ENCODE data around the gene ADGRV1. TPM values are rescaled to one million over a fixed set of nuclear protein-coding genes. Genes with fewer than 3 reads are reported as not detected.

The ADGRV1 gene
- 22.5 TPM for polyA plus RNA-seq (2013, experiment 1 of 2)
- polyA plus RNA-seq (2013, experiment 2 of 2), result 25.4 TPM

- Histone ChIP-seq H3K4me1 (ENCODE audit: insufficient read depth, low read length) (peaks cover 83% of the 10 kb centered on the region), H3K9me3 (ENCODE audit: insufficient read depth, low read depth, low read length) (no peaks in the 10 kb centered on the region), H3K4me3 (ENCODE audit: low read length) (peak within 1 kb of the TSS; percentile 75), H3K27me3 (ENCODE audit: insufficient read depth, low read length) (peaks cover 10% of the 10 kb centered on the region; the same call in 1 of the 2 replicates), H3K36me3 (ENCODE audit: insufficient read depth, low read length) (no peaks in the 10 kb centered on the region), H3K27ac (ENCODE audit: low read depth, low read length) (peak within 1 kb of the TSS; percentile 80), H3K9ac (ENCODE audit: low read depth, low read length) (peak within 1 kb of the TSS; percentile 86)
- under 1% methylated on average over 60 of the region's 60 CpGs for WGBS
These were observed at the start of gene ADGRV1 for GRCh38 chr5:90558344-90559192. TSS of gene ADGRV1 (plus strand) at chr5:90558797. CDS start at chr5:90558896, 99 bp downstream.

GRCh38 chr5:90510438-90510837, 48.2 kb upstream of the ADGRV1 start:
- H3K27ac ChIP-seq (ENCODE audit: low read depth, low read length), result no peak overlapping the region
- no peak overlapping the region for H3K9ac ChIP-seq (ENCODE audit: low read depth, low read length)
- peaks cover 74% of the 10 kb centered on the region for H3K36me3 ChIP-seq (ENCODE audit: insufficient read depth, low read length)
- H3K27me3 ChIP-seq (ENCODE audit: insufficient read depth, low read length), result no peaks in the 10 kb centered on the region
- no peaks in the 10 kb centered on the region for H3K4me1 ChIP-seq (ENCODE audit: insufficient read depth, low read length)
- H3K9me3 ChIP-seq (ENCODE audit: insufficient read depth, low read depth, low read length), result no peaks in the 10 kb centered on the region
- no peak overlapping the region for H3K4me3 ChIP-seq (ENCODE audit: low read length)
- 84% methylated on average over 1 of the region's 1 CpG for WGBS

GRCh38 chr5:90514520-90514919, 44.1 kb upstream of the ADGRV1 start:
- Histone ChIP-seq H3K36me3 (ENCODE audit: insufficient read depth, low read length) (peaks cover 50% of the 10 kb centered on the region), H3K9ac (ENCODE audit: low read depth, low read length) (no peak overlapping the region), H3K27ac (ENCODE audit: low read depth, low read length) (no peak overlapping the region), H3K4me3 (ENCODE audit: low read length) (no peak overlapping the region), H3K4me1 (ENCODE audit: insufficient read depth, low read length) (no peaks in the 10 kb centered on the region), H3K9me3 (ENCODE audit: insufficient read depth, low read depth, low read length) (no peaks in the 10 kb centered on the region), H3K27me3 (ENCODE audit: insufficient read depth, low read length) (no peaks in the 10 kb centered on the region)
- WGBS, result 91% methylated on average over 1 of the region's 3 CpGs

- H3K9me3 ChIP-seq (ENCODE audit: insufficient read depth, low read depth, low read length), result no peaks in the 10 kb centered on the region
These were observed 39.9 kb upstream of the ADGRV1 start for GRCh38 chr5:90518661-90519060.

GRCh38 chr5:90519081-90519480, 39.5 kb upstream of the ADGRV1 start:
- Histone ChIP-seq H3K27ac (ENCODE audit: low read depth, low read length) (no peak overlapping the region), H3K9ac (ENCODE audit: low read depth, low read length) (no peak overlapping the region), H3K36me3 (ENCODE audit: insufficient read depth, low read length) (peaks cover 55% of the 10 kb centered on the region), H3K4me3 (ENCODE audit: low read length) (no peak overlapping the region), H3K27me3 (ENCODE audit: insufficient read depth, low read length) (no peaks in the 10 kb centered on the region), H3K9me3 (ENCODE audit: insufficient read depth, low read depth, low read length) (no peaks in the 10 kb centered on the region), H3K4me1 (ENCODE audit: insufficient read depth, low read length) (no peaks in the 10 kb centered on the region)
- 95% methylated on average over 7 of the region's 7 CpGs for WGBS

More at GRCh38 chr5:90518661-90519060, 39.9 kb upstream of the ADGRV1 start:
- Histone ChIP-seq H3K4me1 (ENCODE audit: insufficient read depth, low read length) (no peaks in the 10 kb centered on the region), H3K27ac (ENCODE audit: low read depth, low read length) (no peak overlapping the region), H3K27me3 (ENCODE audit: insufficient read depth, low read length) (no peaks in the 10 kb centered on the region), H3K9ac (ENCODE audit: low read depth, low read length) (no peak overlapping the region), H3K36me3 (ENCODE audit: insufficient read depth, low read length) (peaks cover 51% of the 10 kb centered on the region), H3K4me3 (ENCODE audit: low read length) (no peak overlapping the region)

- peak overlapping the region; percentile 89 for H3K4me3 ChIP-seq (ENCODE audit: low read length)
- H3K9ac ChIP-seq (ENCODE audit: low read depth, low read length), result peak overlapping the region; percentile 74
- no peaks in the 10 kb centered on the region for H3K9me3 ChIP-seq (ENCODE audit: insufficient read depth, low read depth, low read length)
- H3K27me3 ChIP-seq (ENCODE audit: insufficient read depth, low read length), result no peaks in the 10 kb centered on the region
- H3K36me3 ChIP-seq (ENCODE audit: insufficient read depth, low read length), result peaks cover 12% of the 10 kb centered on the region
- no peak overlapping the region for H3K27ac ChIP-seq (ENCODE audit: low read depth, low read length)
- 8% methylated on average over 18 of the region's 18 CpGs for WGBS
- H3K4me1 ChIP-seq (ENCODE audit: insufficient read depth, low read length), result peaks cover 5% of the 10 kb centered on the region
These were observed 29.9 kb upstream of the ADGRV1 start for GRCh38 chr5:90528601-90529193.

- H3K9ac ChIP-seq (ENCODE audit: low read depth, low read length), result peak within 1 kb of the TSS; percentile 74
- H3K36me3 ChIP-seq (ENCODE audit: insufficient read depth, low read length), result peaks cover 5% of the 10 kb centered on the region
- peaks cover 5% of the 10 kb centered on the region for H3K4me1 ChIP-seq (ENCODE audit: insufficient read depth, low read length)
- H3K9me3 ChIP-seq (ENCODE audit: insufficient read depth, low read depth, low read length), result no peaks in the 10 kb centered on the region
- peak within 1 kb of the TSS; percentile 89 for H3K4me3 ChIP-seq (ENCODE audit: low read length)
- under 1% methylated on average over 64 of the region's 64 CpGs for WGBS
- no peaks in the 10 kb centered on the region for H3K27me3 ChIP-seq (ENCODE audit: insufficient read depth, low read length)
- H3K27ac ChIP-seq (ENCODE audit: low read depth, low read length), result peak within 1 kb of the TSS; percentile 70
These were observed 29.2 kb upstream of the ADGRV1 start, which contains the start of gene LYSMD3 for GRCh38 chr5:90529194-90529938. TSS of gene LYSMD3 (minus strand) at chr5:90529584. CDS start at chr5:90525289, 4,295 bp downstream.

GRCh38 chr5:90529939-90530677, 28.5 kb upstream of the ADGRV1 start:
- Histone ChIP-seq H3K9me3 (ENCODE audit: insufficient read depth, low read depth, low read length) (no peaks in the 10 kb centered on the region), H3K4me1 (ENCODE audit: insufficient read depth, low read length) (peaks cover 5% of the 10 kb centered on the region), H3K27ac (ENCODE audit: low read depth, low read length) (peak overlapping the region; percentile 70), H3K9ac (ENCODE audit: low read depth, low read length) (peak overlapping the region; percentile 73), H3K36me3 (ENCODE audit: insufficient read depth, low read length) (0 out of 2 replicates have a peak, but pooled peaks cover under 1% of the 10 kb centered on the region), H3K27me3 (ENCODE audit: insufficient read depth, low read length) (no peaks in the 10 kb centered on the region), H3K4me3 (ENCODE audit: low read length) (peak overlapping the region; percentile 89)
- WGBS, result 12% methylated on average over 13 of the region's 13 CpGs

GRCh38 chr5:90530736-90531487, 27.7 kb upstream of the ADGRV1 start:
- Histone ChIP-seq H3K27me3 (ENCODE audit: insufficient read depth, low read length) (no peaks in the 10 kb centered on the region), H3K4me1 (ENCODE audit: insufficient read depth, low read length) (peaks cover 5% of the 10 kb centered on the region), H3K4me3 (ENCODE audit: low read length) (peak overlapping the region; percentile 89), H3K9ac (ENCODE audit: low read depth, low read length) (peak overlapping the region; percentile 73; the same call in 1 of the 2 replicates), H3K9me3 (ENCODE audit: insufficient read depth, low read depth, low read length) (no peaks in the 10 kb centered on the region), H3K36me3 (ENCODE audit: insufficient read depth, low read length) (no peaks in the 10 kb centered on the region), H3K27ac (ENCODE audit: low read depth, low read length) (0 out of 2 replicates have a peak overlapping the region, but pooled peaks have one; percentile 70)
- WGBS, result 74% methylated on average over 7 of the region's 9 CpGs

GRCh38 chr5:90533794-90534193, 24.8 kb upstream of the ADGRV1 start:
- Histone ChIP-seq H3K27ac (ENCODE audit: low read depth, low read length) (no peak overlapping the region), H3K4me3 (ENCODE audit: low read length) (no peak overlapping the region), H3K9me3 (ENCODE audit: insufficient read depth, low read depth, low read length) (no peaks in the 10 kb centered on the region), H3K9ac (ENCODE audit: low read depth, low read length) (no peak overlapping the region), H3K36me3 (ENCODE audit: insufficient read depth, low read length) (no peaks in the 10 kb centered on the region), H3K27me3 (ENCODE audit: insufficient read depth, low read length) (no peaks in the 10 kb centered on the region), H3K4me1 (ENCODE audit: insufficient read depth, low read length) (peaks cover 15% of the 10 kb centered on the region)
- WGBS, result 83% methylated on average over 3 of the region's 3 CpGs
